ENCODE measurements around the gene PPP4R3B. TPM values are rescaled to one million over a fixed set of nuclear protein-coding genes. Genes with fewer than 3 reads are reported as not detected.

Gene PPP4R3B
- total and polyA plus RNA-seq, 2 of the 13 experiments (the other 11 are each of a cell fraction or from before 2014, with no cell fraction given) = 24.2 to 53.0 TPM

DNA sequence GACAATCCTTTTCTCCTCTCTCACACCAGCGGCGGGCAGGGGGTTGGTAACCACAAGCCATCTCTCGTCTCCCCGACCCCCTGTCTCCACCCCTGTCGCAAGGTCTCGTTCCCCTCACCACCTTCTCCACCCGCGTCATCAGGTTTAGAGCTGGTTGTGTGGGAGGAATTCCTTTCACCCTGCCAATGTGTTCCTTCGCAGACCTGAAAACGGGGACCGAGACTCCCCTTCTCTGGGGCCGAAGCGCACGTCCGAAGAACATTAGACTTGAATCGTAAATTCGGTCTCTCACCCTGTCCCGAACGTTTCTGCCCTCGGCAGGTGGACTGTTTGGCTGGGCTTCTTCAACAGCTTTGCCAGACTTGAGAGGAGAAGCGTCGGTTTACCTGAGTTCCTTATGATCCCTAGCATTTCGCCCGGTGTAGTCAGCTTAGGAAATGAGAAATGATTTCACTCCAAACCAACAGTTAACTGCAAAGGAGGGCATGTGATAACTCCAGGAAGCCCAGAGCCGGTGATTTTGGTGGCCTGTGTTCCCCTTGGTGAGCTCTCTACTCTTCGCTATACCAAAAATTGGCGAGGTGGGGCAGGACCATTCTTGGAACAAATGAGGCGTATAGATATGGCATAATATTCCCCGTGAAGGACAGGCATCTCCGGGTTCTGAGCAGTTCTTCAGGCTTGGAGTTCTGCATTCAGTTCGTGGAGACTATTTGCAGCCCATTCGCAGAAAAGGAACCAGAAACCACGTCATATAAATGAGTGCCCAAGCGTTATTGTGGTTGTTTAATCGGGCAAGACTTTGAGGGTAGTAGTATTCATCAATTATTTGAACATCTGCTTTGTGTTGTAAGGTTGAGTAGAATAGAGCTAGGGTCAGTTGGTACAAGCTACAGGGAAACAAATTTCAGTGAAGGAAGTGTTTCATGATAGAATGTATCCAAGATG lies 97.2 kb downstream of the PPP4R3B start (continued):
- no peak for TF ChIP-seq FOXP1 (IDR thresholded peaks at IDR 0.05)
- TF ChIP-seq FOXP1 (CRISPR knock-in tag; IDR thresholded peaks at IDR 0.05) = no peak
- 0 out of 2 replicates have a peak, but pooled peaks have one; percentile 68 for TF ChIP-seq ARNTL (CRISPR knock-in tag; IDR thresholded peaks at IDR 0.05)
- TF ChIP-seq ZNF709 (CRISPR knock-in tag; IDR thresholded peaks at IDR 0.05) = peak; percentile 55; the same call in 1 of the 2 replicates
- TF ChIP-seq, protein P1, sequence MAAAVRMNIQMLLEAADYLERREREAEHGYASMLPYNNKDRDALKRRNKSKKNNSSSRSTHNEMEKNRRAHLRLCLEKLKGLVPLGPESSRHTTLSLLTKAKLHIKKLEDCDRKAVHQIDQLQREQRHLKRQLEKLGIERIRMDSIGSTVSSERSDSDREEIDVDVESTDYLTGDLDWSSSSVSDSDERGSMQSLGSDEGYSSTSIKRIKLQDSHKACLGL (CRISPR knock-in tag; IDR thresholded peaks at IDR 0.05) = peak; percentile 3; the same call in 1 of the 2 replicates
- TF ChIP-seq LCORL (IDR thresholded peaks at IDR 0.05) = no peak
- 0 out of 2 replicates have a peak, but pooled peaks have one; percentile 17 for TF ChIP-seq LCORL (CRISPR knock-in tag; IDR thresholded peaks at IDR 0.05)
- TF ChIP-seq MEIS2 (CRISPR knock-in tag; IDR thresholded peaks at IDR 0.05) = no peak
- TF ChIP-seq KLF13 (CRISPR knock-in tag; IDR thresholded peaks at IDR 0.05) = no peak
- TF ChIP-seq ZZZ3 (CRISPR knock-in tag; IDR thresholded peaks at IDR 0.05; ENCODE audit: borderline replicate concordance) = 0 out of 2 replicates have a peak, but pooled peaks have one; percentile 19
- TF ChIP-seq ZNF274 (CRISPR knock-in tag; IDR thresholded peaks at IDR 0.05) = peak; percentile 10; the same call in 1 of the 2 replicates
- TF ChIP-seq, protein P2, sequence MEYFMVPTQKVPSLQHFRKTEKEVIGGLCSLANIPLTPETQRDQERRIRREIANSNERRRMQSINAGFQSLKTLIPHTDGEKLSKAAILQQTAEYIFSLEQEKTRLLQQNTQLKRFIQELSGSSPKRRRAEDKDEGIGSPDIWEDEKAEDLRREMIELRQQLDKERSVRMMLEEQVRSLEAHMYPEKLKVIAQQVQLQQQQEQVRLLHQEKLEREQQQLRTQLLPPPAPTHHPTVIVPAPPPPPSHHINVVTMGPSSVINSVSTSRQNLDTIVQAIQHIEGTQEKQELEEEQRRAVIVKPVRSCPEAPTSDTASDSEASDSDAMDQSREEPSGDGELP (IDR thresholded peaks at IDR 0.05; ENCODE audit: borderline replicate concordance, low read depth) = no peak
- no peak for TF ChIP-seq ETV5 (CRISPR knock-in tag; IDR thresholded peaks at IDR 0.05; ENCODE audit: borderline replicate concordance)
- no peak for TF ChIP-seq PHF8 (CRISPR knock-in tag; IDR thresholded peaks at IDR 0.05)
- TF ChIP-seq, protein P3, sequence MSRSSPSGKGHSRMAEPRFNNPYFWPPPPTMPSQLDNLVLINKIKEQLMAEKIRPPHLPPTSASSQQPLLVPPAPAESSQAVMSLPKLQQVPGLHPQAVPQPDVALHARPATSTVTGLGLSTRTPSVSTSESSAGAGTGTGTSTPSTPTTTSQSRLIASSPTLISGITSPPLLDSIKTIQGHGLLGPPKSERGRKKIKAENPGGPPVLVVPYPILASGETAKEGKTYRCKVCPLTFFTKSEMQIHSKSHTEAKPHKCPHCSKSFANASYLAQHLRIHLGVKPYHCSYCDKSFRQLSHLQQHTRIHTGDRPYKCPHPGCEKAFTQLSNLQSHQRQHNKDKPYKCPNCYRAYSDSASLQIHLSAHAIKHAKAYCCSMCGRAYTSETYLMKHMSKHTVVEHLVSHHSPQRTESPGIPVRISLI (CRISPR knock-in tag; IDR thresholded peaks at IDR 0.05; ENCODE audit: borderline replicate concordance) = peak; percentile 10; the same call in 1 of the 2 replicates
- no peak for TF ChIP-seq CAMTA2 (CRISPR knock-in tag; IDR thresholded peaks at IDR 0.05; ENCODE audit: borderline replicate concordance)
- no peak for TF ChIP-seq HNF4G (IDR thresholded peaks at IDR 0.05; ENCODE audit: borderline replicate concordance, low read depth, low read length)
- no peak for TF ChIP-seq HNF4G (CRISPR knock-in tag; IDR thresholded peaks at IDR 0.05; ENCODE audit: borderline replicate concordance, low read depth)
- 0 out of 2 replicates have a peak, but pooled peaks have one; percentile 68 for TF ChIP-seq GTF3A (CRISPR knock-in tag; conservative IDR thresholded peaks at IDR 0.05)
- TF ChIP-seq, protein P4, sequence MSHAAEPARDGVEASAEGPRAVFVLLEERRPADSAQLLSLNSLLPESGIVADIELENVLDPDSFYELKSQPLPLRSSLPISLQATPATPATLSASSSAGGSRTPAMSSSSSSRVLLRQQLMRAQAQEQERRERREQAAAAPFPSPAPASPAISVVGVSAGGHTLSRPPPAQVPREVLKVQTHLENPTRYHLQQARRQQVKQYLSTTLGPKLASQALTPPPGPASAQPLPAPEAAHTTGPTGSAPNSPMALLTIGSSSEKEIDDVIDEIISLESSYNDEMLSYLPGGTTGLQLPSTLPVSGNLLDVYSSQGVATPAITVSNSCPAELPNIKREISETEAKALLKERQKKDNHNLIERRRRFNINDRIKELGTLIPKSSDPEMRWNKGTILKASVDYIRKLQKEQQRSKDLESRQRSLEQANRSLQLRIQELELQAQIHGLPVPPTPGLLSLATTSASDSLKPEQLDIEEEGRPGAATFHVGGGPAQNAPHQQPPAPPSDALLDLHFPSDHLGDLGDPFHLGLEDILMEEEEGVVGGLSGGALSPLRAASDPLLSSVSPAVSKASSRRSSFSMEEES (CRISPR knock-in tag; IDR thresholded peaks at IDR 0.05) = no peak
- TF ChIP-seq, protein P5, sequence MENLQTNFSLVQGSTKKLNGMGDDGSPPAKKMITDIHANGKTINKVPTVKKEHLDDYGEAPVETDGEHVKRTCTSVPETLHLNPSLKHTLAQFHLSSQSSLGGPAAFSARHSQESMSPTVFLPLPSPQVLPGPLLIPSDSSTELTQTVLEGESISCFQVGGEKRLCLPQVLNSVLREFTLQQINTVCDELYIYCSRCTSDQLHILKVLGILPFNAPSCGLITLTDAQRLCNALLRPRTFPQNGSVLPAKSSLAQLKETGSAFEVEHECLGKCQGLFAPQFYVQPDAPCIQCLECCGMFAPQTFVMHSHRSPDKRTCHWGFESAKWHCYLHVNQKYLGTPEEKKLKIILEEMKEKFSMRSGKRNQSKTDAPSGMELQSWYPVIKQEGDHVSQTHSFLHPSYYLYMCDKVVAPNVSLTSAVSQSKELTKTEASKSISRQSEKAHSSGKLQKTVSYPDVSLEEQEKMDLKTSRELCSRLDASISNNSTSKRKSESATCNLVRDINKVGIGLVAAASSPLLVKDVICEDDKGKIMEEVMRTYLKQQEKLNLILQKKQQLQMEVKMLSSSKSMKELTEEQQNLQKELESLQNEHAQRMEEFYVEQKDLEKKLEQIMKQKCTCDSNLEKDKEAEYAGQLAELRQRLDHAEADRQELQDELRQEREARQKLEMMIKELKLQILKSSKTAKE (CRISPR knock-in tag; IDR thresholded peaks at IDR 0.05; ENCODE audit: borderline replicate concordance) = 0 out of 2 replicates have a peak, but pooled peaks have one; percentile 27
- TF ChIP-seq ETV6 (CRISPR knock-in tag; conservative IDR thresholded peaks at IDR 0.05) = peak; percentile 8; the same call in 1 of the 2 replicates
- TF ChIP-seq ZNF547 (CRISPR knock-in tag; IDR thresholded peaks at IDR 0.05) = 0 out of 2 replicates have a peak, but pooled peaks have one; percentile 35
- TF ChIP-seq FOSL2 (CRISPR knock-in tag; IDR thresholded peaks at IDR 0.05) = 0 out of 2 replicates have a peak, but pooled peaks have one; percentile 10
